Osteocyte (in vitro differentiated cells): Measurements from ENCODE around the gene MGRN1. TPM values are rescaled to one million over a fixed set of nuclear protein-coding genes. Genes with fewer than 3 reads are reported as not detected.

Experiments
- DNase-seq: peaks from one replicate; pipeline ENCODE4 v3.0.0; 2021; ENCODE audit warnings: mixed read lengths; ENCODE audit not compliant: unreplicated experiment; ENCODE audit errors: extremely low spot score
- H3K27ac Mint-ChIP-seq: one replicate; pipeline ENCODE4 v1.8.0; 2021; ENCODE audit warnings: mild to moderate bottlenecking, mixed read lengths; ENCODE audit not compliant: unreplicated experiment
- H3K27me3 Mint-ChIP-seq: one replicate; pipeline ENCODE4 v1.8.0; 2021; ENCODE audit warnings: mixed read lengths; ENCODE audit not compliant: unreplicated experiment
- H3K36me3 Mint-ChIP-seq: one replicate; pipeline ENCODE4 v1.8.0; 2021; ENCODE audit warnings: mixed read lengths; ENCODE audit not compliant: unreplicated experiment
- H3K4me1 Mint-ChIP-seq: one replicate; pipeline ENCODE4 v1.8.0; 2021; ENCODE audit warnings: mixed read lengths; ENCODE audit not compliant: unreplicated experiment
- H3K4me3 Mint-ChIP-seq: one replicate; pipeline ENCODE4 v1.8.0; 2021; ENCODE audit warnings: mild to moderate bottlenecking, moderate library complexity, mixed read lengths; ENCODE audit not compliant: unreplicated experiment
- H3K9me3 Mint-ChIP-seq: one replicate; pipeline ENCODE4 v1.8.0; 2021; ENCODE audit warnings: mixed read lengths; ENCODE audit not compliant: unreplicated experiment
- total RNA-seq: library from RNA; stranded (reverse); gene quantifications from 2 replicates; pipeline ENCODE4 v1.2.1, GENCODE V29; 2021
- TF ChIP-seq, protein P1 (sequence below): fragments of 200-600 bp; sonication (generic); IDR thresholded peaks from 2 replicates; pipeline ENCODE4 v1.5.0; 2021; ENCODE audit warnings: antibody characterized with exemption, mild to moderate bottlenecking, moderate library complexity

The MGRN1 gene
- total RNA-seq, 1 donor from 2014 or later: 94.6 TPM

DNA sequence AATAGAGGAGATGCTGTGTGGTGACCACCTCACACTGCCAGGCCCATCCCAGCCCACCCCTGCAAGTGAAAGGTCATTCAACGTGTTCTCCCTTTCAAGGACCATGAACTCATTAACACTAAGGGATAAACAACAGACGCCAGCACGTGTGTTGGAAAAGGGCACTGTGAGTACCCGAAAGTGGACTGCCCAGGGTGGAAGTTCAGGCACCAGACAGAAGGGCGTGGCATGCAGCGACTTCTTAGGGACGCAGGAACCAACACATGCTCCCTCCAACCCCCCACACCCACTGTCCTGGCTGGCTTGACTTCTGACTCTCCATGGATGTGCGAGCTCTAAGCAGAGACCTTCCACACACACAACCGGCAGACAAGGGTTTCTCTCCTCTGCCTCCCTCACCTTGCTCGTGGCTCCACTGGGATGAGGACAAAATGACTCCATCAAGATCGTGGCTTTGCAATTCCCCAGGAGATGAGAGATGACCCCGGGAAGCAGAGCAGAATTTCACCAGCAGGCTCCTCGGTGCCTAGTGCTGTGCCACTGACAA is 20.9 kb upstream of the MGRN1 start:
- Mint-ChIP-seq H3K27ac (no peak overlapping the region), H3K27me3 (peaks cover 6% of the 10 kb centered on the region), H3K4me3 (no peak overlapping the region), H3K4me1 (no peaks in the 10 kb centered on the region), H3K36me3 (no peaks in the 10 kb centered on the region), H3K9me3 (no peaks in the 10 kb centered on the region)
- no peak for DNase-seq
- TF ChIP-seq, protein P1, sequence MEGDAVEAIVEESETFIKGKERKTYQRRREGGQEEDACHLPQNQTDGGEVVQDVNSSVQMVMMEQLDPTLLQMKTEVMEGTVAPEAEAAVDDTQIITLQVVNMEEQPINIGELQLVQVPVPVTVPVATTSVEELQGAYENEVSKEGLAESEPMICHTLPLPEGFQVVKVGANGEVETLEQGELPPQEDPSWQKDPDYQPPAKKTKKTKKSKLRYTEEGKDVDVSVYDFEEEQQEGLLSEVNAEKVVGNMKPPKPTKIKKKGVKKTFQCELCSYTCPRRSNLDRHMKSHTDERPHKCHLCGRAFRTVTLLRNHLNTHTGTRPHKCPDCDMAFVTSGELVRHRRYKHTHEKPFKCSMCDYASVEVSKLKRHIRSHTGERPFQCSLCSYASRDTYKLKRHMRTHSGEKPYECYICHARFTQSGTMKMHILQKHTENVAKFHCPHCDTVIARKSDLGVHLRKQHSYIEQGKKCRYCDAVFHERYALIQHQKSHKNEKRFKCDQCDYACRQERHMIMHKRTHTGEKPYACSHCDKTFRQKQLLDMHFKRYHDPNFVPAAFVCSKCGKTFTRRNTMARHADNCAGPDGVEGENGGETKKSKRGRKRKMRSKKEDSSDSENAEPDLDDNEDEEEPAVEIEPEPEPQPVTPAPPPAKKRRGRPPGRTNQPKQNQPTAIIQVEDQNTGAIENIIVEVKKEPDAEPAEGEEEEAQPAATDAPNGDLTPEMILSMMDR: no peak

DNA sequence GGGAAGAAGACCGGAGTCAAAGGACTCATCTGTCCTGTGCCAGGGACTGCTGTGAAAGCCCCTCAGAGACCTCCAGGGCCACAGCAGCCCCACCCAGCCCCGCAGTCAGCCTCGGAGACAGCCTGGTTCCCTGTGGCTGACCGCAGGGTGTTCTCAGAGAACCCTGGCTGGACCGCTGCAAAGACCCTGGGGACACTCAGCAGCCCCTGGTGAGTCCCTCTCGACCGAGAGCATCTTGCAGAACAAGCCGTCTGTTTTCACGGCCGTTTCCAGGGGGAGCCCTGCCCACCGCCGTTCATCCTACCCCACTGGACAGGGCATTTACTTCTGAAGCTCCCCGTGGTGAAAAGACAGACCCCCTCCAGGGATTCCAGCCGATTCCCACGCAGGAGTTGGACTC is 20.2 kb upstream of the MGRN1 start:
- no peaks in the 10 kb centered on the region for H3K4me1 Mint-ChIP-seq
- no peaks in the 10 kb centered on the region for H3K36me3 Mint-ChIP-seq
- no peaks in the 10 kb centered on the region for H3K9me3 Mint-ChIP-seq
- H3K27ac Mint-ChIP-seq: no peak overlapping the region
- TF ChIP-seq, protein P1: no peak
- no peak for DNase-seq
- peaks cover 3% of the 10 kb centered on the region for H3K27me3 Mint-ChIP-seq
- no peak overlapping the region for H3K4me3 Mint-ChIP-seq

DNA sequence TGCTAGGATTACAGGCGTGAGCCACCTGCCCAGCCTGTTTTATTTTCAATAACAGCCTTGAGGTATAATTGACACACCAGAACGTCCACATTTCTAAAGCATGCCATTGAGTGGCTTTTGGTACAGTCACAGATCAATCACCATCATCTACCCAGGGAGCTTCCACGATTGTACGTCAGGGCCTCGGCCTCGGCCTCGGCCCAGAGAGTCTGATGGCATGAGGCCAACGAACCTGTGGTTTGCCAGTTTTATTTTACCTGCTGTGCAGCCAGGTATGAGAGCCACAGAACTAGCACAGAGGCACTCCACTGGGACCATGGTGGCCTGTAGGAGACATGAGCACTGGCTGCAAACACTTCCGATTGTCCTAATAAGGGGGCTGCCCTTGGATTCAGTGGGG is 18.3 kb upstream of the MGRN1 start:
- TF ChIP-seq, protein P1: no peak
- H3K36me3 Mint-ChIP-seq: no peaks in the 10 kb centered on the region
- H3K4me1 Mint-ChIP-seq: peaks cover 3% of the 10 kb centered on the region
- no peaks in the 10 kb centered on the region for H3K9me3 Mint-ChIP-seq
- no peak overlapping the region for H3K27ac Mint-ChIP-seq
- H3K27me3 Mint-ChIP-seq: no peaks in the 10 kb centered on the region
- DNase-seq: no peak
- no peak overlapping the region for H3K4me3 Mint-ChIP-seq

DNA sequence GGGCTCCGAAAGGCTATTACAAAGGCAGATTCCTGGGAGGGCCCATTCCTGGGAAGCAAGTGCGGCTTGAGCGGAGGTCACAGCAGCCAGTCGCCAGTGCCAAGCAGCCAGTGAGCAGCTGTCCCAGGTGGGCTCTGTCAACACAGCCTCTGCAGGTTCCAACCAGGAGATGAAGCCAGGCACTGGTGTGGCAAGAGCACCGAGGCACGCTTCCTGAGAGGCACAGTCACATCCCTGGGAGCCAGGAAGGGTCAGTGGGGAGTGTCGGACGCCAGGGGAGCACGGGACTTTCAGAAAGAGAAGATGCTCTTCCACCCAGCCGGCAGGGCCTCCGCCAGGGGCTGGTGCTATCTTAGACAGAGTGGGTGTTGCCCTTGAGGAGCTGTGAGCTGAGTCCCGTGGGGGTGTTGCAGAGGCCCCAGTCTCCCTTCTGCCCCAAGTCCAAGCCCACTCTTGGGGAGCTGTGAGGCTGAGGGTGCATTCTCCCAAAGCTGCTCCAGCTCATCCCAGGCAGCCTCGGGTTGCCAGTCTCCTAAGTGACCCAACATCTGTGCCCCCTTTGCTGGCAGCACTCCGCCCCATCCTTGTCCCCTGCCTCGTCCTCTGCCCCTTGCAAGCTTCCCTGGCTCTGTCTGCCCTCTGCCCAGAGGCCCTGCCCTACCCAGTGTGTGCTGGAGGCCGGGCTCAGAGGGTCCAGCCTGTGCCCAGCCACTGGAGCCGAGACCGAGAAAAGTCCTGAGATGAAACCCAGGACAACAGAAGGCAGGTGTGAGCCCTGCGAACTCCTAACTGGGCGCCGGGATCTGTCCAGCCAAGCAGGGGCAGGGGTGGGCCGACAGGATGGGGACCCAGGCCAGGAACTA is 16.6 kb upstream of the MGRN1 start:
- Mint-ChIP-seq H3K4me3 (no peak overlapping the region), H3K9me3 (no peaks in the 10 kb centered on the region), H3K27ac (no peak overlapping the region), H3K4me1 (peaks cover 14% of the 10 kb centered on the region), H3K36me3 (no peaks in the 10 kb centered on the region), H3K27me3 (no peaks in the 10 kb centered on the region)
- DNase-seq: no peak
- TF ChIP-seq, protein P1: no peak

DNA sequence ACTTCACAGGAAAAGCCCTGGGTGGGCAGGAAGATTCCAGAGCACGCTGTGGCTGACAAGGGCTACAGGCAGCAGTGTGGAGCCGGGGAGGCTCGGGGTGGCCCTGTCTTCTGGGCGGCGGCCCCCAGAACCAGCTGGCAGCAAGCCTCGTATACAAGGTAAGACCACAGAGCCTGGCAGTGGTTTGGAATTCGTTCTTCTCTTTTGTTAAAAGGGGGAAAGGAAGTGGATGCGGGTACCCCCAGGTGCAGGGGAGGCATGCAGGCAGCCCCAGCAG is 16.0 kb upstream of the MGRN1 start:
- TF ChIP-seq, protein P1: no peak
- Mint-ChIP-seq H3K9me3 (no peaks in the 10 kb centered on the region), H3K27ac (no peak overlapping the region), H3K27me3 (no peaks in the 10 kb centered on the region), H3K4me3 (no peak overlapping the region), H3K36me3 (no peaks in the 10 kb centered on the region), H3K4me1 (peaks cover 19% of the 10 kb centered on the region)
- no peak for DNase-seq
